Heart right ventricle (tissue), 16 donors: Measurements from ENCODE around the gene E4F1. TPM values are rescaled to one million over a fixed set of nuclear protein-coding genes. Genes with fewer than 3 reads are reported as not detected.

ENCODE experiments used
- ATAC-seq, 8 donors: fragments of 200-7000 bp; cut with Tn5 transposase; one replicate each; pipeline ENCODE4 v1.9.1; 2020; ENCODE audit warnings: mild to moderate bottlenecking in 8 of 8, moderate library complexity in 8 of 8, moderate number of reproducible peaks in 1 of 8
- DNase-seq, 2 donors: peaks; one replicate each; pipeline ENCODE4 v3.0.0-alpha.2; 2020
- H3K27ac ChIP-seq, 10 donors: fragments of 200-600 bp; sonication (generic) in 2 of 10; one replicate each; pipeline versions ENCODE4 v1.5.0 to v1.8.0; 2020 to 2022; ENCODE audit warnings: mild to moderate bottlenecking in 3 of 10
- H3K27me3 ChIP-seq, 7 donors: fragments of 200-600 bp; one replicate each; pipeline ENCODE4 v1.8.0; 2021 to 2022; ENCODE audit warnings: mild to moderate bottlenecking in 2 of 7
- H3K36me3 ChIP-seq, 9 donors: fragments of 200-600 bp; sonication (generic) in 1 of 9; one replicate each; pipeline versions ENCODE4 v1.5.0 to v1.8.0; 2020 to 2022; ENCODE audit warnings: mild to moderate bottlenecking in 2 of 9
- H3K4me1 ChIP-seq, 9 donors: fragments of 200-600 bp; sonication (generic) in 1 of 9; one replicate each; pipeline versions ENCODE4 v1.5.0 to v1.8.0; 2020 to 2022; ENCODE audit warnings: mild to moderate bottlenecking in 4 of 9
- H3K4me3 ChIP-seq, 10 donors: fragments of 200-600 bp; sonication (generic) in 2 of 10; one replicate each; pipeline versions ENCODE4 v1.5.0 to v1.8.0; 2020 to 2022; ENCODE audit warnings: mild to moderate bottlenecking in 7 of 10, moderate library complexity in 2 of 10
- H3K9me3 ChIP-seq, 11 donors: fragments of 200-600 bp in 10 of 11; sonication (generic) in 2 of 11; one replicate each; pipeline versions ENCODE4 v1.5.0 to v1.8.0; 2013 to 2022; ENCODE audit warnings: mild to moderate bottlenecking in 2 of 11, control low read depth in 1 of 11, moderate library complexity in 1 of 11
- CTCF ChIP-seq, 9 donors: fragments of 200-600 bp; sonication (generic) in 2 of 9; IDR thresholded peaks; one replicate each; pipeline versions ENCODE4 v1.5.0 to v1.8.0; 2021 to 2022; ENCODE audit warnings: antibody characterized with exemption in 9 of 9, mild to moderate bottlenecking in 5 of 9, moderate library complexity in 1 of 9
- WGBS, 2 donors: extraction: QIAGEN DNeasy Blood & Tissue Kit; methylation state at CpG; one replicate each; pipeline ENCODE4 v1.1.7; 2013; ENCODE audit warnings: inconsistent platforms in 1 of 2; 5-methylcytosine and 5-hydroxymethylcytosine counted together
- intact Hi-C, 10 donors: fragments of 100-400 bp; cut with DNase I; formaldehyde crosslinking; loops; one replicate each; pipeline versions ENCODE4 v1.11.1 to v1.14.2; 2022
- polyA plus RNA-seq, 2 donors: library from polyadenylated mRNA; stranded (reverse); fragments of 200-250 nt; gene quantifications; one replicate each; pipeline ENCODE4 v1.2.3, GENCODE V29; 2013
- total RNA-seq, 10 donors: library from RNA; stranded (reverse); fragmentation: NEBNext Ultra II Directional in 3 of 10; extraction: Animal tissue kit (Norgen Biotek cat#: 25700) in 3 of 10; gene quantifications; one replicate each; pipeline versions ENCODE4 v1.2.1 to v1.2.4, GENCODE V29; 2021 to 2023
- donor health status: Arrhythmogenic right ventricular cardiomyopathy.
- donor health status: ischemic (EF 13 %, LVEDD 7.1; RV severe dilation, severe dysfunction).
- donor health status: healthy with polysubstance abuse.
- donor health status: DM: no; HTN: yes; CAD: no.
- donor health status: DM: no; HTN: no; CAD: no.
- donor health status: ischemic (EF 25% LVEDD 6.9; RV normal size, moderate dysfunction).
- donor health status: ischemic (EF 25% LVEDD 5.7; RV mildly dilated, moderate dysfunction).
- donor health status: healthy.
- donor health status: DM: yes; HTN: yes; CAD: no.
- donor health status: Ischemic cardiomyopathy.
- donor health status: ischemic (EF 35%, LVEDD 5.7; RV mildly dilated, moderate dysfunction).
- donor health status: nonischemic (EF 11% LVEDD 7.7; RV severe dilation, severe dysfunction).
- donor health status: DM: yes; HTN: yes; CAD: no.
- donor health status: PGD.
- donor health status: ischemic (EF 29% LVEDD 5.4; RV normal size, mild dysfunction).
- donor health status: nonischemic (EF 23%, LVEDD 6.1; RV moderate dilation, normal function).

E4F1 gene
- total and polyA plus RNA-seq, 12 donors, result 8.4 to 34.8 (median 10.9) TPM

- Histone ChIP-seq H3K4me3 (no peak overlapping the region), H3K9me3 (no peaks in the 10 kb centered on the region), H3K4me1 (no peaks in the 10 kb centered on the region), H3K27ac (no peak overlapping the region), H3K36me3 (no peaks in the 10 kb centered on the region), H3K27me3 (no peaks in the 10 kb centered on the region)
- no peak for TF ChIP-seq CTCF (IDR thresholded peaks at IDR 0.05)
- ATAC-seq (no peak), DNase-seq (no peak)
- intact Hi-C loops, result no loop called here
- 86 to 87% methylated on average over 17 to 20 of the region's 20 CpGs for WGBS, 2 donors
Observed at GRCh38 chr16:2184962-2185361, 38.4 kb upstream of the E4F1 start.

GRCh38 chr16:2186064-2186463 is 37.3 kb upstream of the E4F1 start:
- H3K4me1 ChIP-seq, result no peaks in the 10 kb centered on the region
- WGBS, 2 donors, result 88 to 91% methylated on average over 13 of the region's 13 CpGs
- H3K27me3 ChIP-seq, result no peaks in the 10 kb centered on the region
- DNase-seq, result no peak
- TF ChIP-seq CTCF (IDR thresholded peaks at IDR 0.05), result no peak
- H3K9me3 ChIP-seq, result no peaks in the 10 kb centered on the region
- no peak for ATAC-seq
- H3K27ac ChIP-seq, result no peak overlapping the region
- H3K4me3 ChIP-seq, result no peak overlapping the region
- no peaks in the 10 kb centered on the region for H3K36me3 ChIP-seq
- intact Hi-C loops, result no loop called here

GRCh38 chr16:2186505-2186904 is 36.9 kb upstream of the E4F1 start:
- Histone ChIP-seq H3K4me3 (no peak overlapping the region), H3K36me3 (no peaks in the 10 kb centered on the region), H3K27ac (no peak overlapping the region), H3K27me3 (no peaks in the 10 kb centered on the region), H3K4me1 (no peaks in the 10 kb centered on the region), H3K9me3 (no peaks in the 10 kb centered on the region)
- WGBS, 2 donors, result 79 to 89% methylated on average over 20 of the region's 20 CpGs
- TF ChIP-seq CTCF (IDR thresholded peaks at IDR 0.05), result no peak
- intact Hi-C loops, result no loop called here
- no peak for DNase-seq
- ATAC-seq, result no peak

GRCh38 chr16:2187212-2187611 is 36.2 kb upstream of the E4F1 start:
- Histone ChIP-seq H3K27ac (no peak overlapping the region), H3K4me3 (no peak overlapping the region), H3K4me1 (no peaks in the 10 kb centered on the region), H3K27me3 (no peaks in the 10 kb centered on the region), H3K9me3 (no peaks in the 10 kb centered on the region), H3K36me3 (no peaks in the 10 kb centered on the region)
- intact Hi-C loops, result no loop called here
- ATAC-seq, result no peak
- WGBS, 2 donors, result 79 to 81% methylated on average over 17 of the region's 17 CpGs
- no peak for DNase-seq
- no peak for TF ChIP-seq CTCF (IDR thresholded peaks at IDR 0.05)

- intact Hi-C loops, result no loop called here
Observed at GRCh38 chr16:2188395-2188794, 35.0 kb upstream of the E4F1 start.

More at GRCh38 chr16:2188395-2188794, 35.0 kb upstream of the E4F1 start:
- Histone ChIP-seq H3K27ac (no peak overlapping the region), H3K4me1 (no peaks in the 10 kb centered on the region), H3K4me3 (no peak overlapping the region), H3K9me3 (no peaks in the 10 kb centered on the region), H3K27me3 (peaks cover 0 to 2% (median 0%) of the 10 kb centered on the region in 7 donors), H3K36me3 (no peaks in the 10 kb centered on the region)
- ATAC-seq, result no peak
- no peak for DNase-seq
- TF ChIP-seq CTCF (IDR thresholded peaks at IDR 0.05), result no peak
- WGBS, 2 donors, result 94 to 97% methylated on average over 8 of the region's 8 CpGs
